ENCODE data around the gene PLEKHG2. TPM values are rescaled to one million over a fixed set of nuclear protein-coding genes. Genes with fewer than 3 reads are reported as not detected.

The PLEKHG2 gene
- polyA plus RNA-seq, 1 donor from 2014 or later = 14.3 TPM

- no peak for TF ChIP-seq RAD21 (conservative IDR thresholded peaks at IDR 0.05)
- no peak for TF ChIP-seq EP300 (conservative IDR thresholded peaks at IDR 0.05; ENCODE audit: poor library complexity, severe bottlenecking)
- no peak for TF ChIP-seq EZH2 (IDR thresholded peaks at IDR 0.05; ENCODE audit: borderline replicate concordance, insufficient read depth, low read length, poor library complexity, severe bottlenecking)
- Histone ChIP-seq H3F3A (ENCODE audit: insufficient read depth, low read length, poor library complexity, severe bottlenecking) (no peaks in the 10 kb centered on the region), H4K20me1 (ENCODE audit: insufficient read depth) (no peaks in the 10 kb centered on the region), H3K9me2 (ENCODE audit: insufficient read depth, low read length) (no peaks in the 10 kb centered on the region), H3K79me2 (replicated peaks; ENCODE audit: insufficient read depth, low read length) (peaks cover 46% of the 10 kb centered on the region), H3K4me2 (ENCODE audit: low read length) (peak overlapping the region; percentile 65), H3K27ac (ENCODE audit: low read length) (peak overlapping the region; percentile 98), H3K36me3 (ENCODE audit: insufficient read depth, low read length) (no peaks in the 10 kb centered on the region), H3K4me3 (ENCODE audit: low read length) (peak overlapping the region; percentile 92), H3K27me3 (ENCODE audit: insufficient read depth, low read depth, low read length) (no peaks in the 10 kb centered on the region), H2AFZ (ENCODE audit: low read depth, low read length) (peak overlapping the region; percentile 69), H3K9me3 (ENCODE audit: low read length) (no peaks in the 10 kb centered on the region), H3K9ac (ENCODE audit: low read length) (peak overlapping the region; percentile 97)
Measured at GRCh38 chr19:39444598-39445195, 32.2 kb downstream of the PLEKHG2 start.

DNA sequence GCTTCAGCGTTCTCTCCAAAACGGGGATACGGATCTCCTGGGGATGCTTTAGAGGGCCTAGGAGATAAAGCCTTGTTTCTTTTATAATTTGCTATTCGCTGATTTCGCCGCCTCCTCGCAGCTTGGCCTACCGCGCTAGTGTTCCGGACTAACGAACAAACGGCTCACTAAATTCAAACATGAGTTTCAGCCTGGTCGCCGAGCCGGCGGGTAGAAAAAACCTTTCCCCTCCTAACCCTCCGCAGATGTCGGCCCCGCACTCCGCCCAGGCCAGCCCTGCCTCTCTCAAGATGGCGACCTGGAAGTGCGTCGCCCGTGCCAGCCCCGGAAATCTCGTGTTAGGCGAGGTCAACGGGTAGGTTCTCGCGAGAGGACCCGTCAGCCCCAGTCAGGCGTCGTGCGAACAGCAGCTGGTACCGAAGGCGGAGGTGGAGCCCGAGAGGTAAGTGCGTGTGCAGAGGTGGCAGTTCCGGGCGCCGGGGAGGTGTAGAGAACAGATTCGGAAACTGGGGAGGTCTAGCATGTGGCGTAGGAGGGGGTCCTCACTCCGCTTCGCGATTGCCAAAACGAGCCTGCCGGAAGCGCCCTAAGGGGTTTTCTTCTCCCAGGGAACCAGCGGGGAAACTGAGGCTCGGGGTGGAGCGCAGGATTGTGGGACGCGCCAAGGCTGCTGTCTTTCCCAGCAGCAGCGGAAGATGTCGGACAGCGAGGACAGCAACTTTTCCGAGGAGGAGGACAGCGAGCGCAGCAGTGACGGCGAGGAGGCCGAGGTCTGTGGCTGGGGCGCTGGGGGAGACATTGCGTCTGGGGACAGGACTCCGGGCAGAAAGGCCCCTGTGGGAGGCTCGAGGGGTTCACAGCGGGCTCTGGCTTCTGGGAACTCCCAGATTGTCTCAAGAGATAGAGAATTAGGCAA, 33.0 kb downstream of the PLEKHG2 start, which contains the start of gene SUPT5H:
Gene SUPT5H, plus strand, starts transcription at position 387 of the 916 bp plus-strand sequence. Its CDS starts 309 bp downstream, at position 696.
- H3K4me2 ChIP-seq (ENCODE audit: low read length) = peak within 1 kb of the TSS; percentile 97
- TF ChIP-seq SMC3 (conservative IDR thresholded peaks at IDR 0.05; ENCODE audit: poor library complexity) (peak; percentile 47), EZH2 (IDR thresholded peaks at IDR 0.05; ENCODE audit: borderline replicate concordance, insufficient read depth, low read length, poor library complexity, severe bottlenecking) (no peak), MXI1 (conservative IDR thresholded peaks at IDR 0.05; ENCODE audit: poor library complexity, severe bottlenecking) (peak; percentile 92), RAD21 (conservative IDR thresholded peaks at IDR 0.05) (peak; percentile 41), TAF1 (IDR thresholded peaks at IDR 0.05; ENCODE audit: low read depth) (peak; percentile 93), POLR2AphosphoS5 (IDR thresholded peaks at IDR 0.05) (peak; percentile 99), EP300 (conservative IDR thresholded peaks at IDR 0.05; ENCODE audit: poor library complexity, severe bottlenecking) (no peak)
- TF ChIP-seq, protein P1, sequence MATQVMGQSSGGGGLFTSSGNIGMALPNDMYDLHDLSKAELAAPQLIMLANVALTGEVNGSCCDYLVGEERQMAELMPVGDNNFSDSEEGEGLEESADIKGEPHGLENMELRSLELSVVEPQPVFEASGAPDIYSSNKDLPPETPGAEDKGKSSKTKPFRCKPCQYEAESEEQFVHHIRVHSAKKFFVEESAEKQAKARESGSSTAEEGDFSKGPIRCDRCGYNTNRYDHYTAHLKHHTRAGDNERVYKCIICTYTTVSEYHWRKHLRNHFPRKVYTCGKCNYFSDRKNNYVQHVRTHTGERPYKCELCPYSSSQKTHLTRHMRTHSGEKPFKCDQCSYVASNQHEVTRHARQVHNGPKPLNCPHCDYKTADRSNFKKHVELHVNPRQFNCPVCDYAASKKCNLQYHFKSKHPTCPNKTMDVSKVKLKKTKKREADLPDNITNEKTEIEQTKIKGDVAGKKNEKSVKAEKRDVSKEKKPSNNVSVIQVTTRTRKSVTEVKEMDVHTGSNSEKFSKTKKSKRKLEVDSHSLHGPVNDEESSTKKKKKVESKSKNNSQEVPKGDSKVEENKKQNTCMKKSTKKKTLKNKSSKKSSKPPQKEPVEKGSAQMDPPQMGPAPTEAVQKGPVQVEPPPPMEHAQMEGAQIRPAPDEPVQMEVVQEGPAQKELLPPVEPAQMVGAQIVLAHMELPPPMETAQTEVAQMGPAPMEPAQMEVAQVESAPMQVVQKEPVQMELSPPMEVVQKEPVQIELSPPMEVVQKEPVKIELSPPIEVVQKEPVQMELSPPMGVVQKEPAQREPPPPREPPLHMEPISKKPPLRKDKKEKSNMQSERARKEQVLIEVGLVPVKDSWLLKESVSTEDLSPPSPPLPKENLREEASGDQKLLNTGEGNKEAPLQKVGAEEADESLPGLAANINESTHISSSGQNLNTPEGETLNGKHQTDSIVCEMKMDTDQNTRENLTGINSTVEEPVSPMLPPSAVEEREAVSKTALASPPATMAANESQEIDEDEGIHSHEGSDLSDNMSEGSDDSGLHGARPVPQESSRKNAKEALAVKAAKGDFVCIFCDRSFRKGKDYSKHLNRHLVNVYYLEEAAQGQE (IDR thresholded peaks at IDR 0.05; ENCODE audit: borderline replicate concordance) = peak; percentile 84
- TF ChIP-seq, protein P2, sequence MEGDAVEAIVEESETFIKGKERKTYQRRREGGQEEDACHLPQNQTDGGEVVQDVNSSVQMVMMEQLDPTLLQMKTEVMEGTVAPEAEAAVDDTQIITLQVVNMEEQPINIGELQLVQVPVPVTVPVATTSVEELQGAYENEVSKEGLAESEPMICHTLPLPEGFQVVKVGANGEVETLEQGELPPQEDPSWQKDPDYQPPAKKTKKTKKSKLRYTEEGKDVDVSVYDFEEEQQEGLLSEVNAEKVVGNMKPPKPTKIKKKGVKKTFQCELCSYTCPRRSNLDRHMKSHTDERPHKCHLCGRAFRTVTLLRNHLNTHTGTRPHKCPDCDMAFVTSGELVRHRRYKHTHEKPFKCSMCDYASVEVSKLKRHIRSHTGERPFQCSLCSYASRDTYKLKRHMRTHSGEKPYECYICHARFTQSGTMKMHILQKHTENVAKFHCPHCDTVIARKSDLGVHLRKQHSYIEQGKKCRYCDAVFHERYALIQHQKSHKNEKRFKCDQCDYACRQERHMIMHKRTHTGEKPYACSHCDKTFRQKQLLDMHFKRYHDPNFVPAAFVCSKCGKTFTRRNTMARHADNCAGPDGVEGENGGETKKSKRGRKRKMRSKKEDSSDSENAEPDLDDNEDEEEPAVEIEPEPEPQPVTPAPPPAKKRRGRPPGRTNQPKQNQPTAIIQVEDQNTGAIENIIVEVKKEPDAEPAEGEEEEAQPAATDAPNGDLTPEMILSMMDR (IDR thresholded peaks at IDR 0.05; ENCODE audit: poor library complexity, severe bottlenecking) = peak; percentile 26
- peaks cover 48% of the 10 kb centered on the region for H3K79me2 ChIP-seq (replicated peaks; ENCODE audit: insufficient read depth, low read length)
- no peaks in the 10 kb centered on the region for H4K20me1 ChIP-seq (ENCODE audit: insufficient read depth)
- H3K27ac ChIP-seq (ENCODE audit: low read length) = peak within 1 kb of the TSS; percentile 98
- H3K27me3 ChIP-seq (ENCODE audit: insufficient read depth, low read depth, low read length) = no peaks in the 10 kb centered on the region
- no peaks in the 10 kb centered on the region for H3K9me2 ChIP-seq (ENCODE audit: insufficient read depth, low read length)
- no peaks in the 10 kb centered on the region for H3F3A ChIP-seq (ENCODE audit: insufficient read depth, low read length, poor library complexity, severe bottlenecking)
- H3K36me3 ChIP-seq (ENCODE audit: insufficient read depth, low read length) = no peaks in the 10 kb centered on the region
- peak within 1 kb of the TSS; percentile 69 for H2AFZ ChIP-seq (ENCODE audit: low read depth, low read length)
- peak within 1 kb of the TSS; percentile 97 for H3K9ac ChIP-seq (ENCODE audit: low read length)
- H3K4me3 ChIP-seq (ENCODE audit: low read length) = peak within 1 kb of the TSS; percentile 92
- no peaks in the 10 kb centered on the region for H3K9me3 ChIP-seq (ENCODE audit: low read length)

All from neural cell (in vitro differentiated cells).